HEK293T (cell line): ENCODE results near the gene RBKS.
"Not testable (repeated sequence)": the region's sequence is repeated elsewhere in the genome, so short reads cannot be mapped to it uniquely, and the experiment has no call there.

Source experiments
- CTCF ChIA-PET: fragments of 350-600 bp; formaldehyde crosslinking; extraction: SDS; loops from one replicate; lab custom pipeline; 2021; ENCODE audit warnings: antibody characterized with exemption, inconsistent platforms; lab: Yijun Ruan, JAX
- POLR2A ChIA-PET: fragments of 350-600 bp; formaldehyde crosslinking; extraction: SDS; loops from one replicate; lab custom pipeline; 2020; ENCODE audit warnings: antibody characterized with exemption, inconsistent platforms; lab: Yijun Ruan, JAX
- DNase-seq: peaks from one replicate; pipeline ENCODE4 v3.0.0; 2012; ENCODE audit warnings: mixed read lengths; ENCODE audit errors: extremely low spot score
- ARNT ChIP-seq: fragments of 450-650 bp; IDR thresholded peaks from 2 replicates; pipeline ENCODE4 v1.6.1; 2017; ENCODE audit warnings: mild to moderate bottlenecking
- BHLHE40 ChIP-seq: fragments of 450-650 bp; IDR thresholded peaks from 2 replicates; pipeline ENCODE4 v1.6.1; 2016; ENCODE audit warnings: mild to moderate bottlenecking, moderate library complexity, borderline replicate concordance
- CTBP1 ChIP-seq: fragments of 450-650 bp; IDR thresholded peaks from 2 replicates; pipeline ENCODE4 v1.6.1; 2016; ENCODE audit warnings: borderline replicate concordance
- ELF4 ChIP-seq: fragments of 450-650 bp; IDR thresholded peaks from 2 replicates; pipeline ENCODE4 v1.6.1; 2017; ENCODE audit warnings: antibody characterized with exemption
- FOXA1 ChIP-seq: fragments of 450-650 bp; IDR thresholded peaks from 2 replicates; pipeline ENCODE4 v1.6.1; 2016; ENCODE audit warnings: mild to moderate bottlenecking
- FOXK2 ChIP-seq: fragments of 450-650 bp; IDR thresholded peaks from 2 replicates; pipeline ENCODE4 v1.6.1; 2016; ENCODE audit warnings: mild to moderate bottlenecking
- FOXM1 ChIP-seq: fragments of 450-650 bp; IDR thresholded peaks from 2 replicates; pipeline ENCODE4 v1.6.1; 2017; ENCODE audit warnings: mild to moderate bottlenecking, borderline replicate concordance
- HDGF ChIP-seq: fragments of 450-650 bp; IDR thresholded peaks from 2 replicates; pipeline ENCODE4 v1.6.1; 2017; ENCODE audit warnings: antibody characterized with exemption, borderline replicate concordance
- L3MBTL2 ChIP-seq: fragments of 450-650 bp; conservative IDR thresholded peaks from 2 replicates; pipeline ENCODE4 v1.6.1; 2016; ENCODE audit warnings: mild to moderate bottlenecking
- LEF1 ChIP-seq: fragments of 450-650 bp; IDR thresholded peaks from 2 replicates; pipeline ENCODE4 v1.6.1; 2017; ENCODE audit warnings: mild to moderate bottlenecking, borderline replicate concordance
- NFRKB ChIP-seq: fragments of 450-650 bp; IDR thresholded peaks from 2 replicates; pipeline ENCODE4 v1.6.1; 2016; ENCODE audit warnings: mild to moderate bottlenecking, moderate library complexity
- PKNOX1 ChIP-seq: fragments of 450-650 bp; IDR thresholded peaks from 2 replicates; pipeline ENCODE4 v1.6.1; 2016
- SP1 ChIP-seq: fragments of 450-650 bp; IDR thresholded peaks from 2 replicates; pipeline ENCODE4 v1.6.1; 2017
- SUZ12 ChIP-seq: fragments of 450-650 bp; IDR thresholded peaks from 2 replicates; pipeline ENCODE4 v1.6.1; 2016; ENCODE audit warnings: mild to moderate bottlenecking
- TARDBP ChIP-seq: fragments of 450-650 bp; IDR thresholded peaks from 2 replicates; pipeline ENCODE4 v1.6.1; 2016
- ZNF384 ChIP-seq: fragments of 450-650 bp; IDR thresholded peaks from 2 replicates; pipeline ENCODE4 v1.6.1; 2016

The RBKS gene

GRCh38 chr2:27771548-27772335 lies 118.4 kb downstream of the RBKS start, which contains the start of gene MRPL33:
MRPL33 (plus strand) TSS chr2:27771719; CDS start chr2:27771778, 59 bp downstream.
- TF ChIP-seq SP1 = no peak
- peak; percentile 50 for TF ChIP-seq ELF4
- peak; percentile 98 for DNase-seq
- ChIA-PET POLR2A (no interaction called here), CTCF (no interaction called here)

- ChIA-PET POLR2A (no interaction called here), CTCF (no interaction called here)
- no peak for DNase-seq
- no peak for TF ChIP-seq NFRKB
- no peak for TF ChIP-seq ARNT
- TF ChIP-seq ZNF384 = no peak
These were observed 119.0 kb downstream of the RBKS start for GRCh38 chr2:27771202-27771547.

- no peak for DNase-seq
- TF ChIP-seq TARDBP (no peak), LEF1 (no peak), SUZ12 (no peak), BHLHE40 (no peak), FOXM1 (no peak), PKNOX1 (no peak), ZNF384 (no peak), CTBP1 (no peak), ARNT (no peak), FOXA1 (no peak), ELF4 (no peak), NFRKB (no peak), FOXK2 (no peak), HDGF (no peak), L3MBTL2 (no peak), SP1 (no peak)
- CTCF ChIA-PET = no interaction called here
- POLR2A ChIA-PET = no interaction called here
These were observed 123.9 kb downstream of the RBKS start for GRCh38 chr2:27766287-27766661.

- TF ChIP-seq TARDBP (no peak), SP1 (no peak), SUZ12 (no peak), ARNT (no peak), HDGF (no peak)
- no peak for DNase-seq
- CTCF ChIA-PET = no interaction called here
- POLR2A ChIA-PET = no interaction called here
These were observed 124.4 kb downstream of the RBKS start for GRCh38 chr2:27765621-27766286.

GRCh38 chr2:27764526-27764925 lies 125.7 kb downstream of the RBKS start:
- POLR2A ChIA-PET, DNase-seq, CTCF ChIA-PET: not testable (repeated sequence)

GRCh38 chr2:27763907-27764267 lies 126.3 kb downstream of the RBKS start:
- no peak for DNase-seq
- no peak for TF ChIP-seq LEF1
- no peak for TF ChIP-seq L3MBTL2
- no peak for TF ChIP-seq ELF4
- TF ChIP-seq HDGF = no peak
- TF ChIP-seq SUZ12 = no peak
- no peak for TF ChIP-seq FOXA1
- TF ChIP-seq TARDBP = no peak
- no peak for TF ChIP-seq NFRKB
- no peak for TF ChIP-seq FOXK2
- no peak for TF ChIP-seq ARNT
- no peak for TF ChIP-seq CTBP1
- no peak for TF ChIP-seq SP1
- no peak for TF ChIP-seq FOXM1
- TF ChIP-seq ZNF384 = no peak
- no peak for TF ChIP-seq PKNOX1
- TF ChIP-seq BHLHE40 = no peak
- CTCF ChIA-PET = no interaction called here
- POLR2A ChIA-PET = no interaction called here

- no peak for TF ChIP-seq ELF4
- no peak for TF ChIP-seq SUZ12
- CTCF ChIA-PET = no interaction called here
- no peak for DNase-seq
- POLR2A ChIA-PET = no interaction called here
These were observed 127.0 kb downstream of the RBKS start for GRCh38 chr2:27762951-27763906.
